Endothelial cell of umbilical vein (primary cell): Measurements from ENCODE around the gene ARHGEF16. TPM values are rescaled to one million over a fixed set of nuclear protein-coding genes. Genes with fewer than 3 reads are reported as not detected.

Source experiments
- BruUV-seq: library from RNA; stranded (reverse); fragments of 400-500 nt; replicated peaks from 2 replicates; lab custom pipeline; 2021; lab: Mats Ljungman, UMichigan
- CTCF ChIA-PET: fragments of 300-600, 350-600 bp; sonication (Branson Sonifier 250); formaldehyde crosslinking; loops from one replicate; lab custom pipeline; 2021; ENCODE audit warnings: antibody characterized with exemption, inconsistent platforms; lab: Charles Lee
- POLR2A ChIA-PET: fragments of 300-600, 350-600 bp; sonication (Branson Sonifier 250); formaldehyde crosslinking; loops from one replicate; lab custom pipeline; 2021; ENCODE audit warnings: antibody characterized with exemption, inconsistent platforms; lab: Charles Lee
- DNase-seq: peaks from one replicate; pipeline ENCODE4 v3.0.0-alpha.2; 2011; ENCODE audit warnings: low read depth, low spot score
- FAIRE-seq: peaks from 2 replicates; lab custom pipeline; 2011; peaks lifted over from hg19 to GRCh38; lab: Jason Lieb, UNC
- H2AFZ ChIP-seq: 2 replicates; pipeline ENCODE4 v1.6.0; 2012; ENCODE audit warnings: low read depth, low read length, control low read depth, inconsistent platforms
- H3K27ac ChIP-seq: 2 replicates; pipeline ENCODE4 v1.5.1; 2011; ENCODE audit warnings: low read depth, mild to moderate bottlenecking, control low read depth, low read length, moderate library complexity; ENCODE audit not compliant: insufficient read depth
- H3K27me3 ChIP-seq, 2 experiments: 2 replicates each; pipeline versions ENCODE4 v1.6.0 to v1.6.1; 2011; ENCODE audit warnings: low read length in 2 of 2, mixed read lengths in 1 of 2; ENCODE audit not compliant: control insufficient read depth in 2 of 2, insufficient read depth in 2 of 2
- H3K36me3 ChIP-seq, 2 experiments: 2 replicates in 1 of 2; 3 replicates in 1 of 2; pipeline ENCODE4 v1.5.1; 2011; ENCODE audit warnings: low read length in 2 of 2, mild to moderate bottlenecking in 1 of 2, moderate library complexity in 1 of 2; ENCODE audit not compliant: control insufficient read depth in 2 of 2, insufficient read depth in 2 of 2; ENCODE audit errors: extremely low read depth in 1 of 2
- H3K4me1 ChIP-seq: 3 replicates; pipeline ENCODE4 v1.5.1; 2011; ENCODE audit warnings: mild to moderate bottlenecking, low read length; ENCODE audit not compliant: control insufficient read depth, insufficient read depth; ENCODE audit errors: extremely low read depth
- H3K4me2 ChIP-seq: 2 replicates; pipeline ENCODE4 v1.6.1; 2011; ENCODE audit warnings: low read length, control low read depth, mixed read lengths; ENCODE audit not compliant: insufficient read depth
- H3K4me3 ChIP-seq, 3 experiments: fragments of 200-600 bp in 1 of 3; sonication (generic), shearing (Covaris generic) in 1 of 3; replicated peaks in 1 of 3; 2 replicates each; pipeline ENCODE4 v1.5.1; 2011 to 2016; ENCODE audit warnings: control low read depth in 3 of 3, low read length in 3 of 3, mild to moderate bottlenecking in 2 of 3, inconsistent platforms in 1 of 3, low read depth in 1 of 3, moderate library complexity in 1 of 3; ENCODE audit not compliant: insufficient read depth in 1 of 3
- H3K79me2 ChIP-seq: 2 replicates; pipeline ENCODE4 v1.6.0; 2012; ENCODE audit warnings: low read length, inconsistent platforms; ENCODE audit not compliant: control insufficient read depth, insufficient read depth
- H3K9ac ChIP-seq: replicated peaks from 2 replicates; pipeline ENCODE3; 2011; ENCODE audit warnings: low read length, control low read depth; ENCODE audit not compliant: insufficient read depth; ENCODE audit errors: extremely low read depth
- H3K9me1 ChIP-seq: replicated peaks from 3 replicates; pipeline ENCODE4 v1.6.0; 2011; ENCODE audit warnings: mild to moderate bottlenecking, low read length; ENCODE audit not compliant: control insufficient read depth, insufficient read depth; ENCODE audit errors: extremely low read depth
- H3K9me3 ChIP-seq: replicated peaks from 2 replicates; pipeline ENCODE4 v1.5.1; 2012; ENCODE audit warnings: low read length, inconsistent platforms; ENCODE audit not compliant: control insufficient read depth, insufficient read depth
- H4K20me1 ChIP-seq: replicated peaks from 2 replicates; pipeline ENCODE3; 2011; ENCODE audit warnings: mild to moderate bottlenecking, low read length; ENCODE audit not compliant: control insufficient read depth, insufficient read depth; ENCODE audit errors: extremely low read depth
- CTCF ChIP-seq, 2 donors: IDR thresholded peaks; 1 replicate in 1 of 2; 2 replicates in 1 of 2; pipeline ENCODE4 v1.5.1; 2011; ENCODE audit warnings: low read length in 2 of 2, mild to moderate bottlenecking in 2 of 2, moderate library complexity in 2 of 2, control low read depth in 1 of 2, inconsistent platforms in 1 of 2, low read depth in 1 of 2; ENCODE audit not compliant: insufficient read depth in 1 of 2; ENCODE audit errors: extremely low read depth in 1 of 2
- FOS ChIP-seq: IDR thresholded peaks from 2 replicates; pipeline ENCODE4 v1.6.1; 2011; ENCODE audit warnings: mild to moderate bottlenecking, low read length, moderate library complexity, borderline replicate concordance; ENCODE audit not compliant: insufficient read depth
- MAX ChIP-seq: IDR thresholded peaks from 2 replicates; pipeline ENCODE4 v1.6.1; 2011; ENCODE audit not compliant: insufficient read depth, insufficient read length
- POLR2A ChIP-seq: IDR thresholded peaks from 2 replicates; pipeline ENCODE4 v1.6.1; 2012; ENCODE audit warnings: low read depth, mild to moderate bottlenecking, control low read depth, low read length
- dilution Hi-C: fragments of 300-500 bp; cut with MboI; formaldehyde crosslinking; loops from one replicate; pipeline ENCODE4 v1.15.0; 2019; ENCODE audit warnings: low sequenced_read_pairs; ENCODE audit not compliant: extremely low pct_ligation_motif_present
- intact Hi-C: fragments of 100-400 bp; cut with micrococcal nuclease; formaldehyde crosslinking; loops from one replicate; pipeline ENCODE4 v1.10.0; 2022
- polyA plus RNA-seq, 4 experiments: library from polyadenylated mRNA; depleted of rRNA in 3 of 4; stranded (reverse) in 3 of 4; unstranded in 1 of 4; fragments of >200 nt; gene quantifications; 2 replicates each; pipeline versions ENCODE4 v1.2.1 to v1.2.3, GENCODE V29; 2011 to 2012; ENCODE audit warnings: missing spikeins in 1 of 4
- total RNA-seq: library from RNA; stranded (reverse); gene quantifications from 2 replicates; pipeline ENCODE4 v1.2.3, GENCODE V29; 2021

Gene ARHGEF16
- total and polyA plus RNA-seq, 2 donors (not counting 3 experiments of a cell fraction or from before 2014, with no cell fraction given) = 0.52 to 1.3 TPM

GRCh38 chr1:3419415-3420204 is 34.9 kb upstream of the ARHGEF16 start:
- Histone ChIP-seq H3K79me2 (no peaks in the 10 kb centered on the region), H3K9me1 (no peaks in the 10 kb centered on the region), H3K27ac (no peak overlapping the region), H3K4me3 (no peak overlapping the region), H4K20me1 (no peaks in the 10 kb centered on the region), H3K4me1 (no peaks in the 10 kb centered on the region), H3K36me3 (no peaks in the 10 kb centered on the region), H3K4me2 (no peak overlapping the region), H3K27me3 (no peaks in the 10 kb centered on the region), H2AFZ (no peak overlapping the region), H3K9ac (no peak overlapping the region), H3K9me3 (no peaks in the 10 kb centered on the region)
- TF ChIP-seq CTCF (IDR thresholded peaks at IDR 0.05; ENCODE audit: extremely low read depth in 1 of 2, insufficient read depth in 1 of 2, low read depth in 1 of 2, low read length in 2 of 2) (no peak), MAX (no peak), POLR2A (no peak), FOS (no peak)
- no TSS peak for BruUV-seq
- ChIA-PET CTCF (no interaction called here), POLR2A (no interaction called here)
- no peak for DNase-seq
- intact Hi-C loops = loop anchor here (10.0 kb wide), 2 partner anchors 775 to 1225 kb away; partner anchors contain the start of gene FAAP20
- FAIRE-seq = no peak
- dilution Hi-C loops = no loop called here
